NCI-H510A (cell line): ENCODE data around the gene VSIG4.
"Not testable (repeated sequence)": the region's sequence is repeated elsewhere in the genome, so short reads cannot be mapped to it uniquely, and the experiment has no call there.

Source experiments
- DNase-seq: peaks from one replicate; lab custom pipeline; 2025; lab: John Stamatoyannopoulos, UW

Gene VSIG4

GRCh38 chrX:66039944-66040343, at the start of gene VSIG4:
Gene VSIG4 (minus strand): TSS chrX:66040080. CDS start chrX:66039998, 82 bp downstream.
- no peak for DNase-seq

- no peak for DNase-seq
Observed at GRCh38 chrX:66076801-66077200, 36.9 kb upstream of the VSIG4 start.

GRCh38 chrX:66074920-66075879, 35.3 kb upstream of the VSIG4 start:
- DNase-seq = no peak

- no peak for DNase-seq
Observed at GRCh38 chrX:66071126-66071525, 31.2 kb upstream of the VSIG4 start.

- DNase-seq = no peak
Observed at GRCh38 chrX:66064261-66064660, 24.4 kb upstream of the VSIG4 start.

GRCh38 chrX:66057019-66057418, 17.1 kb upstream of the VSIG4 start:
- DNase-seq = not testable (repeated sequence)

- DNase-seq = no peak
Observed at GRCh38 chrX:66054978-66055377, 15.1 kb upstream of the VSIG4 start.

- no peak for DNase-seq
Observed at GRCh38 chrX:66053414-66053813, 13.5 kb upstream of the VSIG4 start.

- DNase-seq = no peak
Observed at GRCh38 chrX:66051980-66052379, 12.1 kb upstream of the VSIG4 start.

GRCh38 chrX:66050140-66050569, 10.3 kb upstream of the VSIG4 start:
- DNase-seq = no peak

- DNase-seq = no peak
Observed at GRCh38 chrX:66049056-66049455, 9.2 kb upstream of the VSIG4 start.

- DNase-seq = no peak
Observed at GRCh38 chrX:66046612-66047235, 6.8 kb upstream of the VSIG4 start.

- DNase-seq = no peak
Observed at GRCh38 chrX:66045894-66046293, 6.0 kb upstream of the VSIG4 start.

GRCh38 chrX:66043584-66043983, 3.7 kb upstream of the VSIG4 start:
- DNase-seq = no peak

GRCh38 chrX:66042307-66043077, 2.6 kb upstream of the VSIG4 start:
- DNase-seq = no peak

- no peak for DNase-seq
Observed at GRCh38 chrX:66038115-66038514, 1.8 kb downstream of the VSIG4 start.

GRCh38 chrX:66036231-66036630, 3.6 kb downstream of the VSIG4 start:
- no peak for DNase-seq

- DNase-seq = no peak
Observed at GRCh38 chrX:66035667-66036066, 4.2 kb downstream of the VSIG4 start.

GRCh38 chrX:66030505-66031317, 9.2 kb downstream of the VSIG4 start:
- no peak for DNase-seq

GRCh38 chrX:66028936-66029335, 10.9 kb downstream of the VSIG4 start:
- no peak for DNase-seq

- no peak for DNase-seq
Observed at GRCh38 chrX:66024570-66024969, 15.3 kb downstream of the VSIG4 start.

GRCh38 chrX:66024092-66024467, 15.8 kb downstream of the VSIG4 start:
- no peak for DNase-seq
